Upper lobe of left lung (tissue), 6 donors: ENCODE data around the gene WDR48. TPM values are rescaled to one million over a fixed set of nuclear protein-coding genes. Genes with fewer than 3 reads are reported as not detected.

Experiments used
- ATAC-seq, 2 donors: fragments of 200-7000 bp; cut with Tn5 transposase; one replicate each; pipeline ENCODE4 v1.9.1; 2022; ENCODE audit warnings: mild to moderate bottlenecking in 2 of 2, moderate library complexity in 2 of 2; ENCODE audit not compliant: low FRiP score in 2 of 2
- DNase-seq, 2 donors: peaks; one replicate each; pipeline ENCODE4 v3.0.0-alpha.2; 2019 to 2020
- H3K27ac ChIP-seq, 4 donors: fragments of 200-600 bp; sonication (generic); one replicate each; pipeline ENCODE4 v1.5.1; 2016 to 2019
- H3K27me3 ChIP-seq, 4 donors: fragments of 200-600 bp; sonication (generic); one replicate each; pipeline ENCODE4 v1.5.1; 2017 to 2019
- H3K36me3 ChIP-seq, 4 donors: fragments of 200-600 bp; sonication (generic); one replicate each; pipeline ENCODE4 v1.5.1; 2016 to 2019
- H3K4me1 ChIP-seq, 4 donors: fragments of 200-600 bp; sonication (generic); one replicate each; pipeline ENCODE4 v1.5.1; 2018 to 2019
- H3K4me3 ChIP-seq, 4 donors: fragments of 200-600 bp; sonication (generic); one replicate each; pipeline ENCODE4 v1.5.1; 2017 to 2019; ENCODE audit warnings: mild to moderate bottlenecking in 2 of 4, moderate library complexity in 1 of 4
- H3K9me3 ChIP-seq, 4 donors: fragments of 200-600 bp; sonication (generic); one replicate each; pipeline ENCODE4 v1.5.1; 2018 to 2019
- CTCF ChIP-seq, 6 experiments: fragments of 450-650 bp in 4 of 6; fragments of 200-600 bp in 2 of 6; sonication (generic) in 2 of 6; IDR thresholded peaks; one replicate each; pipeline ENCODE4 v1.5.1; 2016 to 2019; ENCODE audit warnings: antibody characterized with exemption in 6 of 6
- EP300 ChIP-seq, 4 donors: sonication (generic); formaldehyde crosslinking; IDR thresholded peaks; one replicate each; pipeline ENCODE4 v1.5.1; 2017; ENCODE audit warnings: antibody characterized with exemption in 4 of 4, control low read depth in 2 of 4
- POLR2A ChIP-seq, 4 donors: fragments of 450-650 bp; IDR thresholded peaks; one replicate each; pipeline ENCODE4 v1.5.1; 2016 to 2017; ENCODE audit warnings: antibody characterized with exemption in 4 of 4, mild to moderate bottlenecking in 2 of 4
- POLR2AphosphoS5 ChIP-seq, 2 donors: sonication (generic); formaldehyde crosslinking; IDR thresholded peaks; one replicate each; pipeline ENCODE4 v1.5.1; 2017; ENCODE audit warnings: antibody characterized with exemption in 2 of 2
- WGBS, 2 donors: methylation state at CpG; one replicate each; pipeline ENCODE4 v1.1.5; 2017 to 2018; 5-methylcytosine and 5-hydroxymethylcytosine counted together
- total RNA-seq, 6 donors: library from RNA; depleted of rRNA in 4 of 6; stranded (reverse); fragments of >200 nt in 4 of 6; gene quantifications; one replicate each; pipeline versions ENCODE4 v1.1.0 to v1.2.1, GENCODE V29; 2016 to 2021
- donor health status: DM: no; HTN: no; CAD: no; lungs with moderate emphysema.
- donor health status: DM: no; HTN: yes; CAD: no; lungs with severe emphysema.

The WDR48 gene
- total RNA-seq, 6 donors from 2014 or later = 9.7 to 30.2 (median 25.5) TPM

- H3K4me3 ChIP-seq = no peak overlapping the region
- DNase-seq (no peak), ATAC-seq (no peak)
- H3K27ac ChIP-seq = no peak overlapping the region
- WGBS, 2 donors = 78 to 95% methylated on average over 4 to 5 of the region's 5 CpGs
- peaks cover 0 to 22% (median 14%) of the 10 kb centered on the region in 4 donors for H3K36me3 ChIP-seq
- no peaks in the 10 kb centered on the region for H3K27me3 ChIP-seq
- TF ChIP-seq CTCF (IDR thresholded peaks at IDR 0.05) (no peak), EP300 (IDR thresholded peaks at IDR 0.05) (no peak), POLR2AphosphoS5 (IDR thresholded peaks at IDR 0.05) (no peak), POLR2A (IDR thresholded peaks at IDR 0.05) (no peak)
- H3K4me1 ChIP-seq = no peaks in the 10 kb centered on the region
- H3K9me3 ChIP-seq = no peaks in the 10 kb centered on the region
Measured at GRCh38 chr3:39114456-39114855, 62.6 kb downstream of the WDR48 start.

GRCh38 chr3:39115870-39116269 lies 64.1 kb downstream of the WDR48 start:
- TF ChIP-seq EP300 (IDR thresholded peaks at IDR 0.05) = no peak
- no peak for TF ChIP-seq CTCF (IDR thresholded peaks at IDR 0.05)
- no peak overlapping the region for H3K27ac ChIP-seq
- H3K27me3 ChIP-seq = no peaks in the 10 kb centered on the region
- DNase-seq (no peak), ATAC-seq (no peak)
- H3K4me3 ChIP-seq = no peak overlapping the region
- no peaks in the 10 kb centered on the region for H3K9me3 ChIP-seq
- no peaks in the 10 kb centered on the region for H3K4me1 ChIP-seq
- WGBS, 2 donors = 89 to 96% methylated on average over 3 of the region's 3 CpGs
- peaks cover 0 to 28% (median 9%) of the 10 kb centered on the region in 4 donors for H3K36me3 ChIP-seq

- no peak overlapping the region for H3K27ac ChIP-seq
- no peak overlapping the region for H3K4me3 ChIP-seq
- H3K27me3 ChIP-seq = no peaks in the 10 kb centered on the region
- no peak for ATAC-seq
- H3K4me1 ChIP-seq = no peaks in the 10 kb centered on the region
- H3K36me3 ChIP-seq = peaks cover 0 to 30% (median 9%) of the 10 kb centered on the region in 4 donors
- no peak for DNase-seq
- 79 to 82% methylated on average over 3 of the region's 3 CpGs for WGBS, 2 donors
- no peaks in the 10 kb centered on the region for H3K9me3 ChIP-seq
- TF ChIP-seq CTCF (IDR thresholded peaks at IDR 0.05) (no peak), POLR2AphosphoS5 (IDR thresholded peaks at IDR 0.05) (no peak), EP300 (IDR thresholded peaks at IDR 0.05) (no peak), POLR2A (IDR thresholded peaks at IDR 0.05) (no peak)
Measured at GRCh38 chr3:39118079-39118478, 66.3 kb downstream of the WDR48 start.

GRCh38 chr3:39118931-39119660 lies 67.3 kb downstream of the WDR48 start:
- TF ChIP-seq POLR2A (IDR thresholded peaks at IDR 0.05) (no peak), POLR2AphosphoS5 (IDR thresholded peaks at IDR 0.05) (no peak), EP300 (IDR thresholded peaks at IDR 0.05) (no peak), CTCF (IDR thresholded peaks at IDR 0.05) (no peak)
- Histone ChIP-seq H3K27ac (no peak overlapping the region), H3K36me3 (peaks cover 0 to 30% (median 9%) of the 10 kb centered on the region in 4 donors), H3K4me3 (no peak overlapping the region), H3K9me3 (no peaks in the 10 kb centered on the region), H3K27me3 (no peaks in the 10 kb centered on the region), H3K4me1 (no peaks in the 10 kb centered on the region)
- ATAC-seq (no peak), DNase-seq (no peak)
- WGBS, 2 donors = 74 to 77% methylated on average over 5 of the region's 5 CpGs

GRCh38 chr3:39121621-39122020 lies 69.8 kb downstream of the WDR48 start:
- ATAC-seq (no peak), DNase-seq (no peak)
- H3K27me3 ChIP-seq = no peaks in the 10 kb centered on the region
- H3K4me3 ChIP-seq = no peak overlapping the region
- no peak overlapping the region for H3K27ac ChIP-seq
- peaks cover 8 to 16% (median 11%) of the 10 kb centered on the region in 4 donors for H3K4me1 ChIP-seq
- no peaks in the 10 kb centered on the region for H3K9me3 ChIP-seq
- TF ChIP-seq POLR2A (IDR thresholded peaks at IDR 0.05) = no peak
- TF ChIP-seq EP300 (IDR thresholded peaks at IDR 0.05) = no peak
- no peak for TF ChIP-seq CTCF (IDR thresholded peaks at IDR 0.05)
- TF ChIP-seq POLR2AphosphoS5 (IDR thresholded peaks at IDR 0.05) = no peak
- peaks cover 0 to 30% (median 9%) of the 10 kb centered on the region in 4 donors for H3K36me3 ChIP-seq
- 79 to 81% methylated on average over 2 of the region's 2 CpGs for WGBS, 2 donors
